Kidney glomerular epithelial cell (primary cell): ENCODE data around the gene RAD51B.
"Not testable (repeated sequence)": the region's sequence is repeated elsewhere in the genome, so short reads cannot be mapped to it uniquely, and the experiment has no call there.

Source experiments
- DNase-seq: peaks from one replicate; lab custom pipeline; 2025; lab: John Stamatoyannopoulos, UW

The RAD51B gene

DNA sequence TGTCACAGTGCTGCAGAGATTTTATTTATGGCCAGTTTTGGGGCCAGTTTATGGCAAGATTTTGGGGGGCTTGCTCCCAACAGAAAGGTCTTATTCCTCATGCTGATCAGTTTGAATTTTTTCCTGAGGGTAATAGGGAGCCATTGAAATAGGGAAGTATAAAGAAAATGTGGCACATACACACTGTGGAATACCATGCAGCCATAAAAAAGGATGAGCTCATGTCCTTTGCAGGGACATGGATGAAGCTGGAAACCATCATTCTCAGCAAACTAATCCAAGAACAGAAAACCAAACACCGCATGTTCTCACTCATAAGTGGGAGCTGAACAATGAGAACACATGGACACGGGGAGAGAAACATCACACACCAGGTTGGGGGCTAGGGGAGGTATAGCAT lies 483.4 kb downstream of the RAD51B start:
- not testable (repeated sequence) for DNase-seq

DNA sequence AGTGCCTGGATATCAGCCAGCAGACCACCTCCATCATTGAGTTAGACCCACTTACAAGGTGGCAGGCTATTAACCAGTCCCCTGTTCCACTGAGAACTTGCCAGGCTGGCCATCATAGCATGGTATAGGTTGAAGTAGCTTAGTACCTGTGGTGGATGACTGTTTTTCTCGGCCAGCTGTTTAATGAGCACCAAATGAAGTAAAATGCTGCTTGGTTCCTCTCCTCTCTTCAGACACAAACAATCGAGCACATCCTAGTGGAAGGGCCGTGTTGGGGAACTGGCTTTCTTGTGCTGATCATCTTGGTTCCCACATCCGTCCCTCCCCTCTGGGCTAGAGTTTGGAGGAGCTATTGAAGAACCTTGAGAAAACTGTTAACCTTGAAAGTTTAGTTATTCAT lies 486.2 kb downstream of the RAD51B start:
- no peak for DNase-seq

DNA sequence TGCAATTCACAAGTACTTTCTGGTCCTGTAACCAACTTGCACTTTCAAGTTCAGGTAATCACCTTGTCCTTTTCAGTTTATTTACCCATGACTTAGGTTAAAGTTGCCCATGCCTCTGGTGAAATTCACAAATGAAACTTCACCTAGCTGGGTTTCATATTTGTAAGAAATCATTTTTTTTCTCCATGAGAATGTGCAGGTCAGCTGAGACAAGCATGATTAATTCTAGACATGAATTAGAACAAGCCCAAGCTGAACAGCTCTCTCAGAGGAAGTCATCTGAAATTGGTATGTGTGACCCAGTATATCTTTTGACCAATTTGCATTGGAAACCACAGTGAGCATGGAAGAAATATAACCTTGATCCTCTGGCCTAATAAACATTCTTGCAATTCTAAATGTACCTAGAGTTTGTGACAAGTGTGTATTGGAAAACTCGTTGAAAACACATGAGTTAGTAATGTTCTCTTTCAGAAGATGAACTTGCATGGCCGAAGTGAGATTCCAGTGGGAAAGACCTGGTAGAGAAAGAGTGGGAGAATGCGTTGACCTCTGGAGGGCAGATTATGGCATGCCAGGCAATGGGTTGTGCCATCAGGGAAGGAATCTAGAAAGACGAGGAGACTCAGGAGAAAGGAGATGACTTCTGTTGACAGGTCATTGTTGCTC lies 486.8 kb downstream of the RAD51B start:
- no peak for DNase-seq

DNA sequence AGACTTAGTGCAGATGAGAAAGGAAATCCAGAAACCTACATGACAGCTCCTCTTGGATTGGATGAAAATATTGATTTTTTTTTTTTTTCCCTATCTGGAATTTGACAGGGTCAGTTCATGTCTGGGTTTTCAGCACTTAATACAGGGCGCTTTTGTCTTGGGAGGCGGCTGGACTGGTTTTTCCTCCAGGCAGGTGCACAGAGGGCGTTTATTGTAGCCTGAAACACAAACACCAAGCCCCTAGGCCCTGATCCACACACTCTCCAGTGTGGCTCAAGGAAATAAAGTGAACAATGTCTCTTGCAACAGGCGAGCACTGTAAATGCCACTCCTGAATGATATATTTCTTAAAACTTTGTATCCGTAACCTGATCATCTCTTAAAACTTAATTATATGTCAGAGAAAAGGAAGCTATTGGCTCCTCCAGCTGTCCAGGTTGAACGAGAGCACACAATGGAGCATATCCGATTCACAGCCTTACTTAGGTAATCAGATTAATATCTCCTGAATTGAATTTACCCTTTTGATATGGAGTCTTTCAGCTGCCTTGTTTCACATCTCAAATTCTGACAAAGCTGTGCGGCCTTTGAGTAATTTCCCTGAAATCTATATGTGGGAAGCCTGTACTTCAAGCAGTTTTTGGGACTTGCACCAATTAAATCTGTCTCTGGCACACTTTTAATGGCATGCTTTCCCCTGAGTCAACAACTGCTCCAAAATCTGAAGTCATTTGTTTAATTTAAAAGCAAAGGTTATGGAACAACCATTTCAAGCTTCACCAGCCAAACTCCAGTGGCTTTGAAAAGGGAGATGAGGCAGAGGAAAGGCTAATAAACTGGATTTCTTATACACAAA lies 487.6 kb downstream of the RAD51B start:
- DNase-seq, result no peak

DNA sequence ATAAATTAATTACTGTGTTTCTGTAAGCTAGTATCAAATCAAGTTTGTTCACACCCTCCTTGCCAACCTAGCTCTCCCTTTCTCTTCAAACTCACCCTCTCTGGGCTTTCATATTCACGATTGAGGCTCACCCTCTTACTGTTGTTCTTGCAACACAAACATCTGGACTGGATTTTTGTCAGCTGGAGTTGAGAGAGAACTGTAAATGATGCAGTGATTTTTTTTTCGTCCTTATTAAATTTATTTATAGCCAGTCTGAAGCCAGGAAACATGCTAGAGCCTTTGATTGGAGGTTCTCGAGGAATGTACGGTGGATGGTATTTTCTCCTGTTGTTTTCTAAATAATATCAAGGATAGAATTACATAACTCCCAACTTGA lies 488.2 kb downstream of the RAD51B start:
- no peak for DNase-seq

DNA sequence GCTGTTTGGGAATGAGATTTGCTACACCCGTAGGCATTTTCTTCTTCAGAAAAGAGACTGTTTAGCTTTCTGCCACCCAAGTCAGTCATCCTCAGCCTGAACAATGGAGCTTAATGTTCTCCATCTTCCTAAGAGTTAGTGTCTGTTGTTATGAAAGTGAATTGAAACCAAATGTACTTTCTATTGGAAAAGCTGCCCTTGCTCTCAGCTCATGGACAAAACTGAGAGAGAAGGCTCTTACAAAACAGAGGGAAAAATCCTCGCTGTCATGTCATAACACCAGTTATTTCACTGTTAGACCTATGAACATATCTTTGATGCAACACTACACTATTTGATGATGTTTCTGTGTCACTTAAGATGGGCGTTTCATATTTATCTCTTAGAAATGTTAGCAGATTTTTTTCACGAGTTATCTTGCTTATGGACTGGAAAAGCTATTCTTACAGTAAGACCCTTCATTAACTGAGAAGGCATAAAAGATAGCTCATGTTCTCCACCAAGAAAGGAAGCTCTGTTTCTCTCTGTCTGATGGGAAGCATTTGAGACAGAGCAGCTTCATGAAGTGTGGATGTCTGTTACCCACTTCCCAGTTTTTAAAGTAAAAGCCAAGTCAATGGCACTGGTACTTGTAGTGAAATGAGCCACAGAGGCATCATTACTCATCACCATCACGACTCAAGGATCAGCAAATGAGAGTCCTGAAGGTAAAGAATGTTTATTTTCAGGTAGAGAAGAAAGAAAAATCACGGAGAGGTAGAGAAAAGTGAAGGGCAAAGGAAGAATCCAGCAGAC lies 489.3 kb downstream of the RAD51B start:
- DNase-seq, result no peak

DNA sequence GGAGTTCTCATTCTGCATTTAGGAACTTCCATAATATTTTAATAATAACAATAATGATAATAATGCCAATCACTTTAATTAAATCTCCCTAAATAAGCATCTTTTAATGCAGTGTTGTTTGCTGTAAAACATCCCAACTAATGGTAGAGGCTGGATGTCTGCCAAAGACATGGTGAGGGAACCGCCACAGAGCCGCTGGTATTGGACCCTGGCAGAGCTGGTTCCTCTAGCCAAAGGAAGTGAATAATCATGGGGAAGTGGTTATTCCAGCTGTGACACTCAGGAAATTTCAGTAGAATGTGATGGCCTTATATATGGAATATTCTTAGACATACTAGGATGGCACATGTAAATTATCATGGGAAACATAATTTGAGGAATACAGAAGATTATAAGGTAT lies 490.0 kb downstream of the RAD51B start:
- no peak for DNase-seq

DNA sequence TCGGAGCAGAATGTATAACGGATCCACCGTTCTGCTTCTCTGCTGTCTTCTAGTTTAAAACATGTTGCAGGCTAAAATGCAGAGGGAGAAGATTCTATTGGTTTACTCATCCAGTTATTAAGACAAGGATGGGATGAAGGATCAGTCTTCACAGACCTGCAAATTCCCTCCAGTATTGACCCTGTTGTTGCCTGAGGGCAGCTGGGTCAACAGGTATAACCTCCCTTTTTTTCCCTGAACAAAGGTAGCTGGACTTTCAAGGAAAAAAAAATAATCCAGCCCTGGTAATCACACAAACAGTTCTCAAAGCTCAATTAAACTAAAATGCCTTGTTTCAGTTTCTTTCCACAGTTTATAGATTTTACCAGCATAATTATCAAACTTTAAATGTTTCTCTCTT lies 492.7 kb downstream of the RAD51B start:
- DNase-seq, result no peak

DNA sequence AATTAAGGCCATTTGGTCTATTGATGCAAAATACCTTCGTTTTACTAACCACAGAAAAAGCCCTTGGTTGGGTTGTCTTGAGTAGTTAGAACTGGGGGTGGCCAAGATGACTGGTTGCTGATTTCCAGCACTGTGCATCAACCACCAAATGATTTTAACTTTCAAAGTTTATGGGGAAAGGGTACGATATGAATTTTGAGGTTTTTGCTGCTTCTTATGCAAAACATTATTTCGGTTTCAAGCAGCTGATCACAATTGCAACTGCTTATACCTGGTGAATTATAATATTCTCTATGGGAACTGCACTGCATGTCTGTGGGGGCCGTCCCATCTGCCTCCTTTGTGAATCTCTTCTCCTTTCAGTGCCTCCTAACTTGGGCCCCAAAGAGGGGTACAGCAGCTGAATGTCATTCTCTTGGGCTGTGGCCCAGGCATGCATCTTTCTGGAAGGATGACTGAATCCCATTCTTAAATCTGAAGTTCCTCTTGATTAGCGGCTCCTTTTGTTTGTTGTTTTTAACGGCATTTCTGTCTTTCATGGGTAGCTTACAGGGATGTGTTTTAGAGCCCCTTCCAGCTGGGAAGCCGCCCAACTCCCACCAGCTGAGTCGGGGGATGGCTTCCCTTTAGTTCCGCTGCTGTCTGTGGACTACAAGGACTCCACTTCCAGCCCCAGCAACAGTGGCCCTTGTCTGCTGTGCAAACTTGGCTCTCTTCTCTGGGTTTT lies 493.5 kb downstream of the RAD51B start:
- no peak for DNase-seq

DNA sequence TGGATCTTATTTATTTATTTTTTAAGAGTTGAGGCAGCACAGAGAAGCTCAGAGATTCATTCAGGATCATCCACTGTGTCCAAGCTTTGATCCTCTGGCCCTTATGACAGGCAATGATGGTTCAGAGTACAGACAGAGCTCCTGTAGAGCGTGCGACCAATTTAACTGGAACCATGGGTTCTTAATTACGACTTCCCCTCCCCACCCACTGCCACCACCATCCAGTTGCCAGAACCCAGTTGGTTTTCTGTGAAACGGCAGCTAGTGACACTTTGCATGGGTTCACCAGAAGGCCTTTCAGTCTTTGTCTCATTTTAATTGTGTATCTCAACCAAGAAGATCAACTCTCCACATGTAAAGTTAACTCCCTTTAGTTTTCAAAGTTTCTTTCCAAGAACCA lies 495.1 kb downstream of the RAD51B start:
- DNase-seq, result no peak

DNA sequence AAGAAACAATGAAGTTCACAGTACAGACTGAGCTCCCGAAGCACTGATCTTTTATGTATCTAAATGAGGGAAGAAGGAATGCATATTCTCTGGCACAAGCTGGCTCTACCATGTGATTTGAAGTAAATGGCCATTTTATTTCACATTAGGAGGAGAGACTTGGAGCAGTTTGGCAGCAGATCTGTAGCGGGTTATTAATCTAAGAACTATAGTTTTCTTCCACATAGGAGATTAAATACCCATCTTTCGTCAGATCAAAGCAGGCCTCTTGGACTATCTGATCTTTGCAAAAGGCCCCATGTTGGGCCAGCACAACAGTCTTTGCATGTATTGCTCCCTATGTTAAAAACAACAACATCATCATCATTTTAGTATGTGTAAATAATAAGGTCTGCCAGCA lies 495.5 kb downstream of the RAD51B start:
- no peak for DNase-seq

DNA sequence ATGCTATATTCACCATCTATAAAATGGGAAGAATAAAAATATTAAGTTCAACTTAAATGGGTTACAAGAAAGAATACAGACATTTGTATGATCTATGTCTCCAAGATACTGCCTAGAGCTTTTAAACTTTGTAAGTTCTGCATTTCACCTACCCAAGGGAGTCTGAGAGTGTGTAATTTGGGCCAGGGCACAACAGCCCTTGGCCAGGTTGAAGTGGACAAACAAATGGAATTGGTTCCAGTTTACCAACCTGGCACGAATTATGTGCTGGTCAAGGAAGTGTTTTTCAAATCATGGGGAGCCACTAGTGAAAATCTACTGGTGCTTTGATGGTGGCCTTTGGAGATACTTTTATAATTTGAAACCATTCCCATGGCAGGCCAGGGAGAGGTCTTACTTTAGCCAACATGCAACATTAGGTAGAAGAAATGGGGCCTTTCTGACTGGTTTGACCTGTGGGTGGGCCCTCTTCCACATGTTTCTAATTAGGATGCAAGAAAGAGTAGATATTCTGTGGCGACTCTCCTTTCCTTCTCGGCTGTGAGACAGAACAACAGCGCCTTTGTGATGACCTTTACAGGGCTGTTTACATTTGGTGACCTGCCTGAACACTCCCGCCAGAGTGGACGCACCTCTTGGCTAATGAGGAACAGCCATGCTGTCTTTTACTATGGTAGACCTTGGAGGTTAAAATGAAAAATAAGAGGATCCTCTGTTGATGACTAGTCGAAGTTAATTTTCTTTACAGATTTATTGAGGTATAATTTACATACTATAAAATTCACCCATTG lies 496.7 kb downstream of the RAD51B start:
- DNase-seq, result no peak

DNA sequence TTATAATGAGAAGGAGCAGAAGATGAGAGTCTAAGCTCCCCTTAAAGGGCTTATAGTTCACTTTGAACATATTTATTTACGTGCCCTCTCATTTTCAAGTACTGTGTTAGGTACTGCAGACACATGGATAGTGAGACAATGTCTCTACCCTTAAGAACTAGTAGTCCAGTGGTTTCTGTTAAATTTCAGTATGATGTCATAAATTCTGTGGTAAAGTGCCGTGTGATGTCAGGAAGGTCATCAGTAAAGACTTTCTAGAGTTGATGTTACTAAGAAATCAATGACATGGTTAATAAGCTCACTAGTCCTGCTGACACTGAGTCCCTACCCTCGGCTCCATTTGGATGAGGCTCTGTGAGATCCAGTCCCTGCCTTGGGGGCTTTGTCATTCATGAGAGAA lies 497.7 kb downstream of the RAD51B start:
- DNase-seq, result no peak

DNA sequence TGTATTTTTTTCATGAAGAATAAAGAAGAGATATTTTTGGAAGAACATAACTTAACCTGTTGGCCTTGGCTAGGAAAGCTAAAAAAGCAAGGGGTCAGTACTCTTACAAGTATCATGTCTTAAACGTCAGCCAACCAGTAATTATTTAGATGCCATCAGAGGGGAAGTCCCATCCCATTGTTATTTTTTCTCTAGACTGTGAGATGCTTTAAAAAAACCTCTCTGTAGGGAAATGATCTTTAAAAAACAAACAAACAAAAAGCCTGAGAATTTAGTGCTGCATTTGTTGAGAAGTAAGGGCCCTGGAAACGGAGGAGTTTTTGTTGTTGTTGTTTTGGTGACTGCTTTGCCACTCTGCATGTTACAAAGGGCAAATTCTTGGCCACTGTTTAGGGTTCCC lies 499.2 kb downstream of the RAD51B start:
- no peak for DNase-seq

DNA sequence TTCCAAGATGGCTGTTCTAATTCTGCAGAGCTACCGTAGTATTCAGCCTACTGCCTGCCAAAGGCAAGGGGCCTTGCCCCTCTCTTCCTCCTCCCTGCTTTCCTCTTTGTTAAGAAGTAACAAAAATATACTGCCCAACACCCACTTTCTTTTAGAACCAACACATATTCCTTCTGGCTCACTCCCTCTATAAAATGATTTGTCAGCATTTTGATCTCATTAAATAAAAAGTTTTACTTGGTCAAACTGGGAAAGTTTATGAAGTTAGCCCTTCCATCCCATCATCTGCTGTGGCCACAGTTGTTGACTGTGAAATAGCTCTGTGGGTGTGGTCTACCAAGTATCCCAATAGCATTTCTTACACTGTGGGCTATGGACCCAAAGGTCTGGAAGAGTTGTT lies 500.9 kb downstream of the RAD51B start:
- DNase-seq, result no peak

DNA sequence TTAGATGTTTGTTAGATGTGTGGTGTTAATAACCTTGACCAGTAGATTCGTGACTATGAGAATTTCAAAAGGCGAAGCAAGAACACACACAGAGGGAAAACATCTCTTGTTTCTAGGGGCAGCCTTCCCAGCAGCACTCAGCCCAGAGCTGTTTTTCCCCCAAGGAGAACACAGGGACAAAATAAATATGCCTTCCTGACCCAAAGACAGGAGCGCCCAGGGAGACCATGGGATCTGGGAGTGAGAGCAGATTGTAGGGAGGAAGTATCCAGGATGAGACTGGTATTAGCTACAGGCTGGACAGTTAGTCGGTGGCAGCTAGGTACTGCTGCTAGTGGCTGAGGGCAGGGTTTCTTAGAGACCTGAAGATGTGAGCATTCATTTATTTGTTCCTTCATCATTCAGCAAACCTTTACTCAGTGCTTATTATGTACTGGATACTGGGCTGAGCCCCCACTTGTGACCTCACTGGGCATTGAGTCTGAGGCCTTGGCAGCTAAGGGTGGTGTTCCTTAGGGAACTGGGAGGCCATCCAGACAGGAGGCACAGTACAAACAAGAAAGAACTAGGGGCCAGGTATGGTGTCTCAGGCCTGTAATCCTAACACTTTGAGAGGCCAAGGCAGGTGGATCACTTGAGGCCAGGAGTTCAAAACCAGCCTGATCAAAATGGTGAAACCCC lies 503.5 kb downstream of the RAD51B start:
- DNase-seq, result no peak

DNA sequence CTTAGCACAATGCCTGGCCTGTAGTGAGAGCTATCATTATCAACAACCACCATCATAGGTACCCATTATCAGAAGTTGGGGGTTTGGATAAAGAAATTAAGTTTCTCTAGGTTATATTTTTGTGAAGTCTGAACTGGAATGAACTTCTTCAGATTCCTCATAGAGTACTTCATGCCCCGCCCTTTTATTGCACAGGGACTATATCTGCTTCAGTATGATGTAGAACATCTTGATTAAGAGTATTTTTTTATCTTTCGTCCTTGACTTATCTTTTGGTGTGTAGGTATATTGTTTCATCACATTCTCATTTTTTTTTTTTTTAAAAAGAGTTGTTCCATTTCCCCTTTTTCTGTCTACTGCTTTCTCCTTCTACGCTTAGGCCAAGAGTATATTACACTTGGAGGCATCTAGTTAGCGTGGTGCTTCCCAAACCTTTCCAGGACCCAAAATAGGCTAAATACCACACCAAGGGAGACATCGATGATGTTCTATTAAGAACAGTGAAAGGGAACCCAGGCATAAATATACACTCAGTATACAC lies 505.8 kb downstream of the RAD51B start:
- no peak for DNase-seq

DNA sequence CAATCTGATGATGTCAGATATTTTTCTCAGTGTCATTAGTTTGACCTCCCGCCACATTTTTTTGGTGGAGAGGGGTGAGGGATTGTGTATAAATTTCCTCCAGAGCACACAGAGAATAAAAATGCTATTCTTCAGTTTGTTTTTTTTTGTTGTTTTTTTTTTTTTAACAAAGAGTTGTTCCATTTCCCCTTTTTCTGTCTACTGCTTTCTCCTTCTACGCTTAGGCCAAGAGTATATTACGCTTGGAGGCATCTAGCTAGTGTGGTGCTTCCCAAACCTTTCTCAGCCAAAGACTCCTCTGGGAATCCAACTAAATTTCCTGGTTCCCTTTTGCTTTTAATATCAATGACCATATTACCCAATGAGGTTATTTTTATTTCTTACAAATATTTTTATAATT lies 507.7 kb downstream of the RAD51B start:
- DNase-seq, result no peak

DNA sequence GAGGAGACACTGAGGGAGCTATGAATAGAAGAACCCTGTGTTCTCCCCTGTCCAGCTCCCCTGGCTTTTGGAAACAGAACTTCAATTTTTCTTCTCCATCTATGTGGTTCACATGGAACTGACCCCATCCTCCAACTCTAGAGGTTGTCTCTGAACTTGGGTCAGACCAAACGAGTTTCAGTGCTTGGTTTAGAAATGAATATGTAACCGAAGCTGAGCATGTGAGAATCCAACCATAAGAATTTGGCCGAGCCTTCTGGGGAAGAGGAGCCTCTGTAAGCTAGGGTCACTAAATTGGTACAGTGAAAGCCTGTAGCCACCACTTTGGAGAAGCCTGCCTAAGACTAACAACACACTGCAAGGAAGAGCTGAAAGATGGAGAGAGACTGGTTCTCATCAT lies 508.9 kb downstream of the RAD51B start:
- DNase-seq, result no peak

DNA sequence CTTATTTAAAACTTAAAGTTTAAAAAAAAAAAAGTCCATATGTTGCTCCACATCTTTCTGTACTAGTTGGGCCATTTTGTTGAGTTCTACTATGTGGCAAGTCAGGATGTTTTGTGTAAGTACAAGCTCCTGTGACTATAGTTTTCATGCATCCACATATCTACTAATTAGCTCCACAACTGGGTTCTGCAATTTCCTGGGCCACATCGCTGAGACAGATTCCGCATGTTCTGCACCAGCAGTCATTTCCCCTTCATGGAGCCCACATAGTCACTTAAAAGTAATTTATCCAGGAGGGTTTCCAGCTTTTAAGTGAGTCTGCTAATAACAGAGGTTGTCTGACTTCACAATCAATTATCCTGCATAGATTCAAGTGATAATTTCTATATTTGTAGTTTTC lies 511.8 kb downstream of the RAD51B start:
- DNase-seq, result no peak

DNA sequence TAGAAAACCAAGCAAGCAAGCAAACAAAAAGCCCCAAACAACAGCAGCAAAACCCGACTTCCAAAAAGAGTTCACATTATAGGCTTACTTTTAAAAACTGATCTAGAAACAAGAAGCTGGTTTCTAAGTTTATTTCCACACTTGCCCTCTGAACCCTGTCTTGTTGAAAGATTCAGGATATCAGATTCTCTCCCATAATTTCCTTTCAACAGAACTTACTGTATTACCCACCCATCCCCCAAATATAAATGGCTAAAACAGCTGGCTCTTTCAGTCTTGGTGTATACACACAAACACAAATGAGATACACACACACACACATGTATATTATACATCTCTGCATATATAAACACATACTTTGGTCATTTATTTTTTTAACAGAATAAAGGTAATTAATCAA lies 512.4 kb downstream of the RAD51B start:
- DNase-seq, result no peak
